Epithelial cell of esophagus (primary cell): ENCODE results near the gene PARD3.

ENCODE experiments used
- DNase-seq: peaks from one replicate; pipeline ENCODE4 v3.0.0; 2010; ENCODE audit warnings: low read depth
- H3K4me3 ChIP-seq: 2 replicates; pipeline ENCODE4 v1.5.1; 2011; ENCODE audit warnings: mild to moderate bottlenecking, low read length, control low read depth
- TF ChIP-seq, protein P1 (sequence below): IDR thresholded peaks from 2 replicates; pipeline ENCODE4 v1.5.1; 2011; ENCODE audit warnings: low read depth, mild to moderate bottlenecking, low read length, control low read depth, inconsistent platforms; ENCODE audit not compliant: insufficient read depth; ENCODE audit errors: missing control alignments

PARD3 gene

GRCh38 chr10:34098821-34099567 lies 716.1 kb downstream of the PARD3 start:
- no peak for DNase-seq
- H3K4me3 ChIP-seq: no peak overlapping the region

DNA sequence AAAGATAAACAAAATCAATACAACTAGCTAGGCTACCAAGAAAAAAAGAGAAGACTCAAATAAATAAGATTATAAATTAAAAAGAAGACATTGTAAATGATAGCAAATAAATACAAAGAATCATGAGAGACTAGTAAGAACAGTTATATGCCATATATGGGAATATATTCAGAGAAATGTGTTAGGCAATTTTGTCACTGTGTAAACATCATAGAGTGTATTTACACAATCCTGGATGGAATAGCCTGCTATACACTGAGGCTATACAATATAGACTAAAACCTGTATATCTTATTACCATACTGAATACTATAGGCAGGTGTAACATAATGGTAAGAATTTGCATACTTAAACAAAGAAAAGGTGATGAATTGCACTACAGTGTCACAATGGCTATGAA lies 717.4 kb downstream of the PARD3 start:
- H3K4me3 ChIP-seq: no peak overlapping the region
- TF ChIP-seq, protein P1, sequence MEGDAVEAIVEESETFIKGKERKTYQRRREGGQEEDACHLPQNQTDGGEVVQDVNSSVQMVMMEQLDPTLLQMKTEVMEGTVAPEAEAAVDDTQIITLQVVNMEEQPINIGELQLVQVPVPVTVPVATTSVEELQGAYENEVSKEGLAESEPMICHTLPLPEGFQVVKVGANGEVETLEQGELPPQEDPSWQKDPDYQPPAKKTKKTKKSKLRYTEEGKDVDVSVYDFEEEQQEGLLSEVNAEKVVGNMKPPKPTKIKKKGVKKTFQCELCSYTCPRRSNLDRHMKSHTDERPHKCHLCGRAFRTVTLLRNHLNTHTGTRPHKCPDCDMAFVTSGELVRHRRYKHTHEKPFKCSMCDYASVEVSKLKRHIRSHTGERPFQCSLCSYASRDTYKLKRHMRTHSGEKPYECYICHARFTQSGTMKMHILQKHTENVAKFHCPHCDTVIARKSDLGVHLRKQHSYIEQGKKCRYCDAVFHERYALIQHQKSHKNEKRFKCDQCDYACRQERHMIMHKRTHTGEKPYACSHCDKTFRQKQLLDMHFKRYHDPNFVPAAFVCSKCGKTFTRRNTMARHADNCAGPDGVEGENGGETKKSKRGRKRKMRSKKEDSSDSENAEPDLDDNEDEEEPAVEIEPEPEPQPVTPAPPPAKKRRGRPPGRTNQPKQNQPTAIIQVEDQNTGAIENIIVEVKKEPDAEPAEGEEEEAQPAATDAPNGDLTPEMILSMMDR: no peak
- no peak for DNase-seq

More at GRCh38 chr10:34098821-34099567, 716.1 kb downstream of the PARD3 start:
- TF ChIP-seq, protein P1: no peak

- TF ChIP-seq, protein P1: no peak
- DNase-seq: no peak
- no peak overlapping the region for H3K4me3 ChIP-seq
Observed at GRCh38 chr10:34094961-34095360, 720.1 kb downstream of the PARD3 start.

- TF ChIP-seq, protein P1: no peak
- H3K4me3 ChIP-seq: no peak overlapping the region
- no peak for DNase-seq
Observed at GRCh38 chr10:34094146-34094696, 720.9 kb downstream of the PARD3 start.

DNA sequence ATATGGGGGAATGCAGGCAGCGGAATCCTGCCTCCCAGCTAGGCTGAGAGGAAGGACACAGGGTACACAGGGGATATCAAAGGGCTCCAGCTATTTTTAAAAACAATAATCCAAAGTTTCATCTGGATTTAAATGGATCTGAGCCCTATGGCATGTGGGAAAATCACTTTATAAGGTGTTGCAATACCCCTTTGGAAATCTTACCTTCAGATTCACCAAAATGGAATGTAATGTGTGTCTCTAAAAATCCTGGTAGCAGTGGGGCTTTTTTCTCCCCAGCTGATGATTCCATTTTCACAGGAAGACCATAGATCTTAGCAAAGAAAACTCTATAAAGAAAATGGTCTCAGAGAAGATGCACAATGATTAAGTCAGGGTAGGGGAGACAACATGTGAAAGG lies 722.2 kb downstream of the PARD3 start:
- no peak overlapping the region for H3K4me3 ChIP-seq
- TF ChIP-seq, protein P1: no peak
- peak; percentile 50 for DNase-seq

GRCh38 chr10:34091635-34092195 lies 723.4 kb downstream of the PARD3 start:
- H3K4me3 ChIP-seq: no peak overlapping the region
- no peak for DNase-seq
- TF ChIP-seq, protein P1: no peak
